Measurements from ENCODE around the gene SUB1.
"Not testable (repeated sequence)": the region's sequence is repeated elsewhere in the genome, so short reads cannot be mapped to it uniquely, and the experiment has no call there.

The SUB1 gene

GRCh38 chr5:32572778-32573480 lies 12.4 kb upstream of the SUB1 start:
- no peak overlapping the region for H3K27ac ChIP-seq
- no peak for TF ChIP-seq CTCF (conservative IDR thresholded peaks at IDR 0.05)
- TF ChIP-seq ZFX (IDR thresholded peaks at IDR 0.05) = no peak

GRCh38 chr5:32573481-32573854 lies 11.9 kb upstream of the SUB1 start:
- H3K27ac ChIP-seq = not testable (repeated sequence)

GRCh38 chr5:32574540-32575175 lies 10.7 kb upstream of the SUB1 start:
- no peak for TF ChIP-seq ZFX (IDR thresholded peaks at IDR 0.05)
- no peak for TF ChIP-seq CTCF (conservative IDR thresholded peaks at IDR 0.05)
- peak overlapping the region; percentile 40 for H3K27ac ChIP-seq

GRCh38 chr5:32578363-32578762 lies 7.0 kb upstream of the SUB1 start:
- H3K27ac ChIP-seq = no peak overlapping the region
- TF ChIP-seq CTCF (conservative IDR thresholded peaks at IDR 0.05) (no peak), ZFX (IDR thresholded peaks at IDR 0.05) (no peak)

GRCh38 chr5:32578764-32579163 lies 6.6 kb upstream of the SUB1 start:
- no peak for TF ChIP-seq CTCF (conservative IDR thresholded peaks at IDR 0.05)
- TF ChIP-seq ZFX (IDR thresholded peaks at IDR 0.05) = no peak
- no peak overlapping the region for H3K27ac ChIP-seq

GRCh38 chr5:32581010-32581785 lies 4.2 kb upstream of the SUB1 start:
- H3K27ac ChIP-seq = no peak overlapping the region
- TF ChIP-seq ZFX (IDR thresholded peaks at IDR 0.05) = no peak
- TF ChIP-seq CTCF (conservative IDR thresholded peaks at IDR 0.05) = no peak

- TF ChIP-seq CTCF (conservative IDR thresholded peaks at IDR 0.05) (no peak), ZFX (IDR thresholded peaks at IDR 0.05) (no peak)
- no peak overlapping the region for H3K27ac ChIP-seq
Observed at GRCh38 chr5:32583582-32584232, 1.6 kb upstream of the SUB1 start.

Measured in C4-2B (cell line).